ENCODE results near the gene LHFPL2. TPM values are rescaled to one million over a fixed set of nuclear protein-coding genes. Genes with fewer than 3 reads are reported as not detected.

Gene LHFPL2
- total and polyA plus RNA-seq, 9 of the 15 experiments (the other 6 are each of a cell fraction or from before 2014, with no cell fraction given): 1.0 to 6.6 (median 4.6) TPM

DNA sequence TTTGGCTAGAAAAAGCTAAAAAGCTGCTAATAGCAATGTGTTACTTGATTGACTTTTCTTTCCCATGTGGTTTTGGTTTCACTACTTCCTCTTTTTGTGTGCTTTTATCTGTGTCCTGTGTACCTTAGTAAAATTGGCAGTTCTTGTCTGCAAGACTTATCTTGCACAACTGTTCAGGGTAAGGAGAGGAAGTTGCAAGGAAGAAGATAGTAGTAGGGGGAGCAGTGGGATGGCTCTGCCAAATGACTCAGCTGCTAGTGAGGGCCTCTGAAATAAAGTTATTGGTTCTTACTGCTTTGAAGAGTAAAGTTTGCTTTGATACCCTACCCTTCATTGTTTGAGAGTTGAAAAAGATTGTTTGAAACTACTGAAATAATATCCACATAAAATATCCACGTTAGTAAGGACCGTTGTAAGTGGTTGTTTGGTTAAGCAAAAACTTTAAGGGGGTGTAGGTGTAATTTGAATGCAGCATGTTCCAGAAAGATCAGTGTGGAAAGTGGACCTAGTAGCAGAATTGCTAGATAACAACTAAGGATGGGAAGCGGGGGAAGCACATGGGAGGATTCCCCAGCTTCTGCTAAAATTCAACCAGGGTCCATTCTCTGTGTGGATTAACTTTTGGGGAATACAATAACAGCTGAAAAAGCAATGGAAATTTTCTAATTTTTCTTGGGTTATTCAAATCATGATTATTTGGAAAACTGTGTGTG, 164.6 kb downstream of the LHFPL2 start (continued):
- TF ChIP-seq, protein P1, sequence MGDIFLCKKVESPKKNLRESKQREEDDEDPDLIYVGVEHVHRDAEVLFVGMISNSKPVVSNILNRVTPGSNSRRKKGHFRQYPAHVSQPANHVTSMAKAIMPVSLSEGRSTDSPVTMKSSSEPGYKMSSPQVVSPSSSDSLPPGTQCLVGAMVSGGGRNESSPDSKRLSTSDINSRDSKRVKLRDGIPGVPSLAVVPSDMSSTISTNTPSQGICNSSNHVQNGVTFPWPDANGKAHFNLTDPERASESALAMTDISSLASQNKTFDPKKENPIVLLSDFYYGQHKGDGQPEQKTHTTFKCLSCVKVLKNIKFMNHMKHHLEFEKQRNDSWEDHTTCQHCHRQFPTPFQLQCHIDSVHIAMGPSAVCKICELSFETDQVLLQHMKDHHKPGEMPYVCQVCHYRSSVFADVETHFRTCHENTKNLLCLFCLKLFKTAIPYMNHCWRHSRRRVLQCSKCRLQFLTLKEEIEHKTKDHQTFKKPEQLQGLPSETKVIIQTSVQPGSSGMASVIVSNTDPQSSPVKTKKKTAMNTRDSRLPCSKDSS (IDR thresholded peaks at IDR 0.05; ENCODE audit: low read depth, partially characterized antibody): no peak
- peak; percentile 97 for TF ChIP-seq HDAC2 (IDR thresholded peaks at IDR 0.05)
- TF ChIP-seq ZKSCAN8 (CRISPR knock-in tag; IDR thresholded peaks at IDR 0.05): peak; percentile 62; the same call in 1 of the 2 replicates
- TF ChIP-seq, protein P2, sequence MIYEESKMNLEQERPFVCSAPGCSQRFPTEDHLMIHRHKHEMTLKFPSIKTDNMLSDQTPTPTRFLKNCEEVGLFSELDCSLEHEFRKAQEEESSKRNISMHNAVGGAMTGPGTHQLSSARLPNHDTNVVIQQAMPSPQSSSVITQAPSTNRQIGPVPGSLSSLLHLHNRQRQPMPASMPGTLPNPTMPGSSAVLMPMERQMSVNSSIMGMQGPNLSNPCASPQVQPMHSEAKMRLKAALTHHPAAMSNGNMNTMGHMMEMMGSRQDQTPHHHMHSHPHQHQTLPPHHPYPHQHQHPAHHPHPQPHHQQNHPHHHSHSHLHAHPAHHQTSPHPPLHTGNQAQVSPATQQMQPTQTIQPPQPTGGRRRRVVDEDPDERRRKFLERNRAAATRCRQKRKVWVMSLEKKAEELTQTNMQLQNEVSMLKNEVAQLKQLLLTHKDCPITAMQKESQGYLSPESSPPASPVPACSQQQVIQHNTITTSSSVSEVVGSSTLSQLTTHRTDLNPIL (CRISPR knock-in tag; IDR thresholded peaks at IDR 0.05): no peak
- TF ChIP-seq, protein P3, sequence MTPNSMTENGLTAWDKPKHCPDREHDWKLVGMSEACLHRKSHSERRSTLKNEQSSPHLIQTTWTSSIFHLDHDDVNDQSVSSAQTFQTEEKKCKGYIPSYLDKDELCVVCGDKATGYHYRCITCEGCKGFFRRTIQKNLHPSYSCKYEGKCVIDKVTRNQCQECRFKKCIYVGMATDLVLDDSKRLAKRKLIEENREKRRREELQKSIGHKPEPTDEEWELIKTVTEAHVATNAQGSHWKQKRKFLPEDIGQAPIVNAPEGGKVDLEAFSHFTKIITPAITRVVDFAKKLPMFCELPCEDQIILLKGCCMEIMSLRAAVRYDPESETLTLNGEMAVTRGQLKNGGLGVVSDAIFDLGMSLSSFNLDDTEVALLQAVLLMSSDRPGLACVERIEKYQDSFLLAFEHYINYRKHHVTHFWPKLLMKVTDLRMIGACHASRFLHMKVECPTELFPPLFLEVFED (CRISPR knock-in tag; conservative IDR thresholded peaks at IDR 0.05): no peak
- no peak for TF ChIP-seq ZNF384 (IDR thresholded peaks at IDR 0.05; ENCODE audit: low read depth, low read length)
- TF ChIP-seq, protein P4, sequence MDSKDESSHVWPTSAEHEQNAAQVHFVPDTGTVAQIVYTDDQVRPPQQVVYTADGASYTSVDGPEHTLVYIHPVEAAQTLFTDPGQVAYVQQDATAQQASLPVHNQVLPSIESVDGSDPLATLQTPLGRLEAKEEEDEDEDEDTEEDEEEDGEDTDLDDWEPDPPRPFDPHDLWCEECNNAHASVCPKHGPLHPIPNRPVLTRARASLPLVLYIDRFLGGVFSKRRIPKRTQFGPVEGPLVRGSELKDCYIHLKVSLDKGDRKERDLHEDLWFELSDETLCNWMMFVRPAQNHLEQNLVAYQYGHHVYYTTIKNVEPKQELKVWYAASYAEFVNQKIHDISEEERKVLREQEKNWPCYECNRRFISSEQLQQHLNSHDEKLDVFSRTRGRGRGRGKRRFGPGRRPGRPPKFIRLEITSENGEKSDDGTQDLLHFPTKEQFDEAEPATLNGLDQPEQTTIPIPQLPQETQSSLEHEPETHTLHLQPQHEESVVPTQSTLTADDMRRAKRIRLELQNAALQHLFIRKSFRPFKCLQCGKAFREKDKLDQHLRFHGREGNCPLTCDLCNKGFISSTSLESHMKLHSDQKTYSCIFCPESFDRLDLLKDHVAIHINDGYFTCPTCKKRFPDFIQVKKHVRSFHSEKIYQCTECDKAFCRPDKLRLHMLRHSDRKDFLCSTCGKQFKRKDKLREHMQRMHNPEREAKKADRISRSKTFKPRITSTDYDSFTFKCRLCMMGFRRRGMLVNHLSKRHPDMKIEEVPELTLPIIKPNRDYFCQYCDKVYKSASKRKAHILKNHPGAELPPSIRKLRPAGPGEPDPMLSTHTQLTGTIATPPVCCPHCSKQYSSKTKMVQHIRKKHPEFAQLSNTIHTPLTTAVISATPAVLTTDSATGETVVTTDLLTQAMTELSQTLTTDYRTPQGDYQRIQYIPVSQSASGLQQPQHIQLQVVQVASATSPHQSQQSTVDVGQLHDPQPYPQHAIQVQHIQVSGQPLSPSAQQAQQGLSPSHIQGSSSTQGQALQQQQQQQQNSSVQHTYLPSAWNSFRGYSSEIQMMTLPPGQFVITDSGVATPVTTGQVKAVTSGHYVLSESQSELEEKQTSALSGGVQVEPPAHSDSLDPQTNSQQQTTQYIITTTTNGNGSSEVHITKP (IDR thresholded peaks at IDR 0.05; ENCODE audit: partially characterized antibody): peak; percentile 83
- TF ChIP-seq TBP (optimal IDR thresholded peaks at IDR 0.05; ENCODE audit: low read depth, low read length): peak; percentile 39
- TF ChIP-seq ZC3H8 (IDR thresholded peaks at IDR 0.05): no peak
- TF ChIP-seq, protein P5, sequence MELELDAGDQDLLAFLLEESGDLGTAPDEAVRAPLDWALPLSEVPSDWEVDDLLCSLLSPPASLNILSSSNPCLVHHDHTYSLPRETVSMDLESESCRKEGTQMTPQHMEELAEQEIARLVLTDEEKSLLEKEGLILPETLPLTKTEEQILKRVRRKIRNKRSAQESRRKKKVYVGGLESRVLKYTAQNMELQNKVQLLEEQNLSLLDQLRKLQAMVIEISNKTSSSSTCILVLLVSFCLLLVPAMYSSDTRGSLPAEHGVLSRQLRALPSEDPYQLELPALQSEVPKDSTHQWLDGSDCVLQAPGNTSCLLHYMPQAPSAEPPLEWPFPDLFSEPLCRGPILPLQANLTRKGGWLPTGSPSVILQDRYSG (tag; conservative IDR thresholded peaks at IDR 0.05; ENCODE audit: low read depth): peak; percentile 64; the same call in 1 of the 2 replicates
- TF ChIP-seq RHOXF2B (CRISPR knock-in tag; conservative IDR thresholded peaks at IDR 0.05): no peak
- no peak for TF ChIP-seq SAFB (IDR thresholded peaks at IDR 0.05; ENCODE audit: borderline replicate concordance, low read depth, low read length)
- TF ChIP-seq ZNF445 (CRISPR knock-in tag; IDR thresholded peaks at IDR 0.05; ENCODE audit: low read depth): no peak
- no peak for TF ChIP-seq ZFX (CRISPR knock-in tag; IDR thresholded peaks at IDR 0.05)
- 0 out of 2 replicates have a peak, but pooled peaks have one; percentile 59 for TF ChIP-seq POLR2H (tag; IDR thresholded peaks at IDR 0.05; ENCODE audit: low read depth)
- TF ChIP-seq ZNF699 (CRISPR knock-in tag; IDR thresholded peaks at IDR 0.05; ENCODE audit: insufficient replicate concordance): no peak

Measured in K562 (cell line).